ENCODE data around the gene ANKS1B.
"Not testable (repeated sequence)": the region's sequence is repeated elsewhere in the genome, so short reads cannot be mapped to it uniquely, and the experiment has no call there.

Gene ANKS1B

DNA sequence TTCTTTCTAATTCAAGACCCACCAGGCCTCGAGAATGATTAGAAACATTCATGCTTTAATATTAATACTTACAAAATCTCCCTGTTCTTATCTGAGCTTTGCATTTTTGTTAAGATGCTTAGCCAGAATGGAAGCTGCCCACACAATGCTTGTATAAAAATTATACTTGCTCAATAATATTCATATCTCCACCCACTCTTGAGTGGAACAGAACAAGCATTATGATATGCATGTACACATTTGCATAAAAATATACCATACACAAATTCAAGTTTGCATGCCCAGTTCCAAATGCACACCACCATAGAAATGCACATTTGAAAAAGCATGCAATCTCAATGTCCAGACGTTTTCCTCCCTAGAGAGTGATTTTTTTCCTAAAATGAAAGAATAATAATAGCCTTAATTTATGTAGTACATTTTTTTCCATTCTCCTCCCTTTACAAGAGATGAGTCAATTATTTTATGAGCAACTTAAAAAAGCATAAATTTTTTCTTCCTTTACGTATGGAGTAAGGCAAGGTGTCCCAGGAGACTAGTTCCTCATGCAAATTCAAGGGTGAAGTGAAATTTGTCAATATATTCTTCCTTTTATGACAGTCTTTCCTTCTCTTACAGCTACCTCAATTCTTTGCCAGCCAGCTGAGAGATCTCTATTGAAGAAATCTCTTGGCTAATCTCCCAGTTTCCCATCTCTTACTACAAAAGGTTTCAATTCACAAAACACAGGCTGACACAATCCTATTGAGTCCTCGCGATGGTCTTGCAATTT, 650.3 kb downstream of the ANKS1B start:
- no peaks in the 10 kb centered on the region for H3K27me3 ChIP-seq (ENCODE audit: control insufficient read depth, insufficient read depth, low read length)
- H3K36me3 ChIP-seq (ENCODE audit: control insufficient read depth, insufficient read depth, low read length), result no peaks in the 10 kb centered on the region
- no peak overlapping the region for H3K9ac ChIP-seq (ENCODE audit: low read length)
- H3K27ac ChIP-seq (ENCODE audit: low read depth, low read length), result no peak overlapping the region
- no peaks in the 10 kb centered on the region for H3K4me1 ChIP-seq (ENCODE audit: control insufficient read depth, insufficient read depth, low read length)
- no peak overlapping the region for H3K4me3 ChIP-seq (ENCODE audit: low read length)

DNA sequence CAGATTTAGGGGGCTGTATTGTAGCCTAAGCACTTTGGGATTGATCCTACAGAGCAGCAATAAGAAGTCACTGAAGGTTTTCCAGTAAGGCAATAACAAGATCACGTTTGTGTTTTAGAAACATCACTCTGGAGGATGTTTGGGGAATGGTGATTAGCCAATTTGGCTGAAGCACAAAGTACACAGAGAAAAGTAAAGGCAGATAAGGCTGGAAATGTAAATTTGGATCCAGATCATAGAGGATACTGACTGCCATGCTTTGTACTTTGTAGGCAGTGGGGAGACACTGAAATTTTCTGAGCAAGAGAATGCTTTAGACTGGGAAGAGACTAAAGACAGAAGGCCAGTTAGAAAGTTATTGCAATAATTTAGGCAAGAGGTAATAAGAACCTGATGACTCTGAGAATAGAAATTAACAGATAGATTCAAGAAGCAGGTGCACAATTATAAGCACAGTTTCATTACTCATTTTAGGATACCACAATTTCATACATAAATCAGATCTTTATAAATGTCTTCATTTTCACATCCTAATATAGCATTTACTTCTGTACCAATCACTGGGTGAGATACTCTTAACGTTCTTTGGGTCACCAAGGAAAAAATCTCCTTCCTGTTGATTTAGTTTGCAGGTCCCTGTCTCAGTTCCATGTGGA, 651.7 kb downstream of the ANKS1B start:
- no peaks in the 10 kb centered on the region for H3K4me1 ChIP-seq (ENCODE audit: control insufficient read depth, insufficient read depth, low read length)

DNA sequence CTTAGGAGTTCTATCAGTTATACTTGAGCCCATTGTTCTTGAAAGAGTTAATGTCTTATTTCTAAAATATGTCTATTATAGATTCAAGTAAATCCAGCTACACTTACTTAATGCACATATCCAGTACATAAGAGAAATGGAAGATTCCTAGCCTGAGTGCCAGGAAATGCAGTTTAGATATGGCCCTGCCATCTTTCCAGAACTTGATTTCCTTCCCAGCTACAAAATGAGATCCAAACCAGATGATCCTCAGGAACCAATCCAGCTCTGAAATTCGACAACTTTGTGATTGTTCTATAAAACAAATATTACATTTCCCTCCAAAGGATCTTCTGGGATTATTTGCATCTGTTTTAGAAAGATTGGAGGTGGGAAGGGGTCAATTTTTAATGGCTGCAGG, 654.5 kb downstream of the ANKS1B start:
- no peaks in the 10 kb centered on the region for H3K27me3 ChIP-seq (ENCODE audit: control insufficient read depth, insufficient read depth, low read length)
- H3K9ac ChIP-seq (ENCODE audit: low read length), result no peak overlapping the region
- H3K27ac ChIP-seq (ENCODE audit: low read depth, low read length), result no peak overlapping the region
- H3K4me1 ChIP-seq (ENCODE audit: control insufficient read depth, insufficient read depth, low read length), result no peaks in the 10 kb centered on the region
- no peaks in the 10 kb centered on the region for H3K36me3 ChIP-seq (ENCODE audit: control insufficient read depth, insufficient read depth, low read length)
- H3K4me3 ChIP-seq (ENCODE audit: low read length), result no peak overlapping the region

More for the DNA sequence above, 651.7 kb downstream of the ANKS1B start:
- Histone ChIP-seq H3K27me3 (ENCODE audit: control insufficient read depth, insufficient read depth, low read length) (no peaks in the 10 kb centered on the region), H3K36me3 (ENCODE audit: control insufficient read depth, insufficient read depth, low read length) (no peaks in the 10 kb centered on the region), H3K27ac (ENCODE audit: low read depth, low read length) (no peak overlapping the region), H3K4me3 (ENCODE audit: low read length) (no peak overlapping the region), H3K9ac (ENCODE audit: low read length) (no peak overlapping the region)

DNA sequence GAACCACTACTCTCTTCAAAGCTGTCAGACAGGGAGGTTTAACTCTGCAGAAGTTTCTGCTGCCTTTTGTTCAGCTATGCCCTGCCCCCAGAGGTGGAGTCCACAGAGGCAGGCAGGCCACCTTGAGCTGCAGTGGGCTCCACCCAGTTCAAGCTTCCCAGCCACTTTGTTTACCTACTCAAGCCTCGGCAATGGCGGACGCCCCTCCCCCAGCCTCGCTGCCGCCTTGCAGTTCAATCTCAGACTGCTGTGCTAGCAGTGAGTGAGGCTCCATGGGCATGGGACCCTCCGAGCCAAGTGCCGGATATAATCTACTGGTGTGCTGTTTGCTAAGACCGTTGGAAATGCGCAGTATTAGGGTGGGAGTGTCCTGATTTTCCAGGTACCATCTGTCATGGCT, 663.5 kb downstream of the ANKS1B start:
- H3K27me3 ChIP-seq (ENCODE audit: control insufficient read depth, insufficient read depth, low read length); H3K4me3 ChIP-seq (ENCODE audit: low read length); H3K9ac ChIP-seq (ENCODE audit: low read length); H3K4me1 ChIP-seq (ENCODE audit: control insufficient read depth, insufficient read depth, low read length); H3K36me3 ChIP-seq (ENCODE audit: control insufficient read depth, insufficient read depth, low read length); H3K27ac ChIP-seq (ENCODE audit: low read depth, low read length): not testable (repeated sequence)

DNA sequence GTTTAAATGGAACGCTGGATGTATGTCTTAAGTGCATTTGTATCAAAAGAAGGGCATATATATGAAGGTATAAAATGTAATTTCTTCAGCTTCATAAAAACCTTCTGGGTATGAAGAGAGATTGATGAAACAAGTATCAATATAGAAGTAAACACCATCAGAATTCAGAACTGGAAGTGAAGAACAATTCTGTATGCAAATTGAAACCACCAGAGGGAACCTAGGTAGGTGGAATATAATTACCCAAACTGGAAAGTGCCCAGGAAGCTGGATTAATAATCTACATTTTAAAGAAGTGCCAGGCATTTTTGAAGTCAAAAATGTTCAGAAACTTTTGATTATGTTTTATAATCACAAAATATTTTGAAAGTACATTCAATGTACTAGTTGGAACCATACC, 673.4 kb downstream of the ANKS1B start:
- Histone ChIP-seq H3K4me1 (ENCODE audit: control insufficient read depth, insufficient read depth, low read length) (no peaks in the 10 kb centered on the region), H3K4me3 (ENCODE audit: low read length) (no peak overlapping the region), H3K9ac (ENCODE audit: low read length) (no peak overlapping the region), H3K36me3 (ENCODE audit: control insufficient read depth, insufficient read depth, low read length) (no peaks in the 10 kb centered on the region), H3K27me3 (ENCODE audit: control insufficient read depth, insufficient read depth, low read length) (no peaks in the 10 kb centered on the region), H3K27ac (ENCODE audit: low read depth, low read length) (no peak overlapping the region)

DNA sequence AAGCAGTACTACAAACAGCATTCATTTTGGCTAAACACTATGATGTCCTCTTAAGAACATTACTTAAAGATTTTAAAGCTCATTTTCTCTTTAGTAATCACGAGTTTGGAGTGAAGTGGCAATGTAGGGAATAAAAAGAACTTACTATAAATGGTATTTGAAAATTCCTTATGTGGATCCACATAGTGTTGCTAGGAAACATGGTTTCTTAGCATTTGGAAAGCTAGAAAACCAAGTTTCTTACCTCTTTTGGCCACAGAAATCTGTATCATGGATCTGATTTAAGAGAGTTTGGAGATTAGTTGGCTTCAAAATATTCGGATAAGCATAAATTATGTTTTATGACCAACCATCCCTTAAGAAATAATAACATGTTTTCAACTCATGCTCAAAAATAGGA, 674.9 kb downstream of the ANKS1B start:
- Histone ChIP-seq H3K4me3 (ENCODE audit: low read length) (no peak overlapping the region), H3K9ac (ENCODE audit: low read length) (no peak overlapping the region), H3K27ac (ENCODE audit: low read depth, low read length) (no peak overlapping the region), H3K36me3 (ENCODE audit: control insufficient read depth, insufficient read depth, low read length) (no peaks in the 10 kb centered on the region), H3K4me1 (ENCODE audit: control insufficient read depth, insufficient read depth, low read length) (no peaks in the 10 kb centered on the region), H3K27me3 (ENCODE audit: control insufficient read depth, insufficient read depth, low read length) (no peaks in the 10 kb centered on the region)

DNA sequence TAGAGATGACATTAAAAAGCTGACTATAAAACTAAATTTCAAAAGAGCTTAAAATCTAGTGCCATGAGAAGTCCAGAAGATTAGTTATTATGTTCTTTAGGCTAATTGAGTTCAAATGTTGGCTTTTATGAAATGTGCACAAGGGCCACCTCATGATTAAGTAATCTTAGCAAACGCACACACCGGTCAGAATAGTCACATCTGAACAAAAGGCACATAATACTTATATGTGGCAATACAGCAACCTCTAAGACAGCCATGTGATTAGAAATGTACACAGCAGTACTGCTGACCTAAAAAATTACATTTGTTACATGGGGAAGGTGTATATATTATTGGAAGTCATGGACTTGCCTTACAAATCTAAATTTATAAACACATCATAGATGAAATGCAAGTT, 681.9 kb downstream of the ANKS1B start:
- Histone ChIP-seq H3K27me3 (ENCODE audit: control insufficient read depth, insufficient read depth, low read length) (no peaks in the 10 kb centered on the region), H3K36me3 (ENCODE audit: control insufficient read depth, insufficient read depth, low read length) (no peaks in the 10 kb centered on the region), H3K4me3 (ENCODE audit: low read length) (no peak overlapping the region), H3K27ac (ENCODE audit: low read depth, low read length) (no peak overlapping the region), H3K9ac (ENCODE audit: low read length) (no peak overlapping the region), H3K4me1 (ENCODE audit: control insufficient read depth, insufficient read depth, low read length) (no peaks in the 10 kb centered on the region)

DNA sequence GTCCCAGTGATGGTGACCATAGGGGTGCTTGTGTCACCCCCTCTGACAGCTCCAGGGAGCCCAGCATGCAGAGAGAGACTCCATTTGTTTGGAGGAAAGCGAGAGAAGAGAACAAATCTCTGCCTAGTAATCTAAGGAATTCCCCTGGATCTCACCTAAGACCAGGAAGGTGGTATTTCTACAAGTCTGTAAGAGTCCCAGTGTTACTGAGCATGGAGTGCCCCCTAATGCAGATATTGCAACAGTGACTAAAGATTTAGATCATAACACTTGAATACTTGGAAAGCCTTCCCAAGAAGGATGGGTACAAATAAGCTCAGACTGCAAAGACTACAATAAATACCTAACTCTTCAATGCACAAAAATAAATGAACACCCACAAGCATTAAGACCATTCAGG, 697.6 kb downstream of the ANKS1B start:
- no peak overlapping the region for H3K9ac ChIP-seq (ENCODE audit: low read length)
- H3K27ac ChIP-seq (ENCODE audit: low read depth, low read length), result no peak overlapping the region
- no peaks in the 10 kb centered on the region for H3K4me1 ChIP-seq (ENCODE audit: control insufficient read depth, insufficient read depth, low read length)
- no peaks in the 10 kb centered on the region for H3K36me3 ChIP-seq (ENCODE audit: control insufficient read depth, insufficient read depth, low read length)
- no peak overlapping the region for H3K4me3 ChIP-seq (ENCODE audit: low read length)
- no peaks in the 10 kb centered on the region for H3K27me3 ChIP-seq (ENCODE audit: control insufficient read depth, insufficient read depth, low read length)

DNA sequence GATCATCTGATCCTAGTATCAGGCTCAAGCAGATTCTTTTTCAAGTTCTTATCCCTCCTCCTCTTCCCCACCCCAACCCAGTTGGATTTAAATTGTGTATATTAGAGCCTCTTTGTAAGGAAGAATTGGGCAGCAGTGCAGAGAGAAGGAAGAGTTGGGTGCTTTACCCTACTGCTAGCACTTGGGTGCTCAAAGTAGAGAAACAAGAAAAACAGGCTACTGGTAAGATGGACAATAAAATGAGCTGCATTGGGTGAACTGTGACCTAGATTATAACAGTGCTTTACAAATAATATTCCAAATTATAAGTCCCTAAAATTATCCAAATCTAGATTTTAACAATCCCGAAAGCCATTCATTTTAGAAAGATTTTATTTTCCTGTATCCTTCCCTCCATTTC, 700.6 kb downstream of the ANKS1B start:
- Histone ChIP-seq H3K27me3 (ENCODE audit: control insufficient read depth, insufficient read depth, low read length) (no peaks in the 10 kb centered on the region), H3K9ac (ENCODE audit: low read length) (no peak overlapping the region), H3K27ac (ENCODE audit: low read depth, low read length) (no peak overlapping the region), H3K36me3 (ENCODE audit: control insufficient read depth, insufficient read depth, low read length) (no peaks in the 10 kb centered on the region), H3K4me3 (ENCODE audit: low read length) (no peak overlapping the region), H3K4me1 (ENCODE audit: control insufficient read depth, insufficient read depth, low read length) (no peaks in the 10 kb centered on the region)

DNA sequence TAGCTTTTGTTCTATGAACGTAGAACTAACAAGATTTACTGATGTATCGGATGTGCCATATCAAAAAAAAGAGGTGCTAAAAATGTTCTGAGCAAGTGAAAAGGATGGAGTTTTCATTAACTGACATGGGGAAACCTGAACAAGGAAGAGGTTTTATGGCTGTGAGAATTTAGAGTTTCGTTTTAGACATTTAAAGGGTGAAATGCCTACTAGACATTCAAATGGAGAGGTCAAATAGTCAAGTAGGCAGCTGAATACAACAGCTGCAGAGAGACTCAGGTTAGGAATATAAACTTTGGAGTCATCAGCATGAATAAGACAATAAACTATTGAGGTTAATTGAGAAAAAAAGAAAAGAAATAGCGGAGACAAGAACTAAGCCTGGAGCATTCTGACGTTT, 702.1 kb downstream of the ANKS1B start:
- Histone ChIP-seq H3K9ac (ENCODE audit: low read length) (no peak overlapping the region), H3K4me3 (ENCODE audit: low read length) (no peak overlapping the region), H3K36me3 (ENCODE audit: control insufficient read depth, insufficient read depth, low read length) (no peaks in the 10 kb centered on the region), H3K4me1 (ENCODE audit: control insufficient read depth, insufficient read depth, low read length) (no peaks in the 10 kb centered on the region), H3K27me3 (ENCODE audit: control insufficient read depth, insufficient read depth, low read length) (no peaks in the 10 kb centered on the region), H3K27ac (ENCODE audit: low read depth, low read length) (no peak overlapping the region)

DNA sequence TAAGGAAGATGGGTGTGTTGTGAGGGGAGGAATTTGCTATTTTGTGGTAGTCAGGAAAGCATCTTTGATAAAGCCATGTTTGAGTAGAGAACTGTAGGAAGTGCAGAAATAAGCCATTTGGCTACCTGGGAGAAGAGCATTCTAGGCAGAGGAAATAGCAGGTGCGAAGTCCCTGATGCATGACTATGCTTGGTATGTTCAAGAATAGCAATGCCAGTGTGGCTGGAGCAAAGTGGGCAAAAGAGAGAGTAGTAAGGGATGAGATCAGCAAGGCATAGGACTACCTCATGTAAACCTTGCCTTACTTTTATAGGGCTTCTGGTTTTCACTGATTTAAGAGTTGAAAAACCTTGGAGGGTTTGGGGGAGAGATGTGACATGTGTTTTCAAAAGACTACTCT, 702.6 kb downstream of the ANKS1B start:
- no peaks in the 10 kb centered on the region for H3K36me3 ChIP-seq (ENCODE audit: control insufficient read depth, insufficient read depth, low read length)
- H3K4me1 ChIP-seq (ENCODE audit: control insufficient read depth, insufficient read depth, low read length), result no peaks in the 10 kb centered on the region
- H3K27me3 ChIP-seq (ENCODE audit: control insufficient read depth, insufficient read depth, low read length), result no peaks in the 10 kb centered on the region
- no peak overlapping the region for H3K9ac ChIP-seq (ENCODE audit: low read length)
- H3K4me3 ChIP-seq (ENCODE audit: low read length), result no peak overlapping the region
- H3K27ac ChIP-seq (ENCODE audit: low read depth, low read length), result no peak overlapping the region

DNA sequence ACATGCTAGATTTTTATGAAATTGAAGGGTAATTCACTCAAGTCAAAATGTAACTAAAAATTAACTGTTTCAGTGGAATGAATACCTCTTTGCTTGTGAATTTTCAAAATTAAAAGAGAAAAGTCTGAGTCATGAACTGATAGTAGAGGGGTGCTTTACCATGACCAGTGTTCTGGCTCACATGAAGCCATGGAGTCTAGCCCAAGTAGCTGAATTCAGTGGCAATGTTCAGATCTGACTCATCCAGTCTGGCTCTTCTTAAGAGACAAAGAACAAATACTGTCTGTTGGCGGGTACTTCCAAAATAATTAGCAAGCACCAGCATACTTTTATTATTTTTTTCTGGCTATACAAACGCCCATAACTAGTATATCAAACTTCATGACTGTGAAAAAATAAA, 703.5 kb downstream of the ANKS1B start:
- no peak overlapping the region for H3K27ac ChIP-seq (ENCODE audit: low read depth, low read length)
- H3K4me3 ChIP-seq (ENCODE audit: low read length), result no peak overlapping the region
- H3K36me3 ChIP-seq (ENCODE audit: control insufficient read depth, insufficient read depth, low read length), result no peaks in the 10 kb centered on the region
- no peaks in the 10 kb centered on the region for H3K4me1 ChIP-seq (ENCODE audit: control insufficient read depth, insufficient read depth, low read length)
- no peak overlapping the region for H3K9ac ChIP-seq (ENCODE audit: low read length)
- no peaks in the 10 kb centered on the region for H3K27me3 ChIP-seq (ENCODE audit: control insufficient read depth, insufficient read depth, low read length)

DNA sequence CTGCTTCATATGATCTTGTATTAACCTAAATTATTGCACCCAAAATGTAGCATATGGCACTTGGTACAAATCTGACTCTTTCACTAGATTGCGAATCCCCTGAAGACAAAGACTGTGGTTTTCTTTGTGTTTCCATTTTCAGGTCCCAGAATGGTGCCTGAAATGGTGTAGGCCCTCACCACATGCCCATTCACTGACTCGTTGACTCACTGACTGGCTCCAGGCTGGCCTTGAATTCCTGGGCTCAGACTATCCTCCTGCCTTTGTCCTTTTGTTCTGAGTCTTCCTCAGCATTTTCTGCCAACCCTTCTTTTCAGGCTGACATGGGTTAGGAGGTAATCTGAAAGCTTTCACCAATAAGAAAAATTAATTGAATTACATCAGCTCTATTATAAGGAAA, 705.8 kb downstream of the ANKS1B start:
- Histone ChIP-seq H3K36me3 (ENCODE audit: control insufficient read depth, insufficient read depth, low read length) (no peaks in the 10 kb centered on the region), H3K4me1 (ENCODE audit: control insufficient read depth, insufficient read depth, low read length) (no peaks in the 10 kb centered on the region), H3K4me3 (ENCODE audit: low read length) (no peak overlapping the region), H3K27ac (ENCODE audit: low read depth, low read length) (no peak overlapping the region), H3K27me3 (ENCODE audit: control insufficient read depth, insufficient read depth, low read length) (no peaks in the 10 kb centered on the region), H3K9ac (ENCODE audit: low read length) (no peak overlapping the region)

Measured in rectal smooth muscle tissue (tissue), 1 donor.